Suprapubic skin (tissue), 4 donors: Measurements from ENCODE around the gene WWP2.

Source experiments
- CTCF ChIP-seq, 2 donors: fragments of 200-600 bp in 1 of 2; fragments of 450-650 bp in 1 of 2; sonication (generic) in 1 of 2; IDR thresholded peaks; one replicate each; pipeline ENCODE4 v1.5.1; 2016 to 2019; ENCODE audit warnings: antibody characterized with exemption in 2 of 2, mild to moderate bottlenecking in 1 of 2, moderate library complexity in 1 of 2
- POLR2A ChIP-seq, 2 donors: fragments of 450-650 bp; IDR thresholded peaks; one replicate each; pipeline ENCODE4 v1.6.1; 2017; ENCODE audit warnings: antibody characterized with exemption in 2 of 2, mild to moderate bottlenecking in 2 of 2, moderate library complexity in 2 of 2
- POLR2AphosphoS5 ChIP-seq, 3 donors: sonication (generic); formaldehyde crosslinking; IDR thresholded peaks; one replicate each; pipeline ENCODE4 v1.6.1; 2017; ENCODE audit warnings: antibody characterized with exemption in 3 of 3

GRCh38 chr16:69935740-69936139 lies 173.6 kb downstream of the WWP2 start:
- TF ChIP-seq CTCF (IDR thresholded peaks at IDR 0.05) (no peak), POLR2A (IDR thresholded peaks at IDR 0.05) (no peak), POLR2AphosphoS5 (IDR thresholded peaks at IDR 0.05) (no peak)
